ENCODE results near the gene VSNL1.

The VSNL1 gene

GRCh38 chr2:17583166-17583565 is 42.7 kb downstream of the VSNL1 start:
- DNase-seq (ENCODE audit: low spot score) = no peak

GRCh38 chr2:17583646-17584045 is 43.1 kb downstream of the VSNL1 start:
- no peak for DNase-seq (ENCODE audit: low spot score)

GRCh38 chr2:17584689-17585088 is 44.2 kb downstream of the VSNL1 start:
- DNase-seq (ENCODE audit: low spot score) = no peak

GRCh38 chr2:17587469-17587868 is 47.0 kb downstream of the VSNL1 start:
- DNase-seq (ENCODE audit: low spot score) = no peak

GRCh38 chr2:17588031-17588430 is 47.5 kb downstream of the VSNL1 start:
- no peak for DNase-seq (ENCODE audit: low spot score)

- no peak for DNase-seq (ENCODE audit: low spot score)
Measured at GRCh38 chr2:17589406-17590035, 49.0 kb downstream of the VSNL1 start.

- no peak for DNase-seq (ENCODE audit: low spot score)
Measured at GRCh38 chr2:17590342-17590911, 49.9 kb downstream of the VSNL1 start.

- DNase-seq (ENCODE audit: low spot score) = no peak
Measured at GRCh38 chr2:17591846-17592245, 51.4 kb downstream of the VSNL1 start.

GRCh38 chr2:17592731-17593409 is 52.4 kb downstream of the VSNL1 start:
- no peak for DNase-seq (ENCODE audit: low spot score)

- DNase-seq (ENCODE audit: low spot score) = no peak
Measured at GRCh38 chr2:17593445-17593840, 52.9 kb downstream of the VSNL1 start.

GRCh38 chr2:17593841-17594491 is 53.5 kb downstream of the VSNL1 start:
- no peak for DNase-seq (ENCODE audit: low spot score)

GRCh38 chr2:17594533-17595401 is 54.3 kb downstream of the VSNL1 start:
- no peak for DNase-seq (ENCODE audit: low spot score)

- DNase-seq (ENCODE audit: low spot score) = no peak
Measured at GRCh38 chr2:17599617-17600016, 59.1 kb downstream of the VSNL1 start.

GRCh38 chr2:17600556-17601204 is 60.2 kb downstream of the VSNL1 start:
- no peak for DNase-seq (ENCODE audit: low spot score)

GRCh38 chr2:17604050-17604449 is 63.6 kb downstream of the VSNL1 start:
- no peak for DNase-seq (ENCODE audit: low spot score)

- no peak for DNase-seq (ENCODE audit: low spot score)
Measured at GRCh38 chr2:17605696-17606095, 65.2 kb downstream of the VSNL1 start.

GRCh38 chr2:17606851-17607250 is 66.4 kb downstream of the VSNL1 start:
- DNase-seq (ENCODE audit: low spot score) = no peak

- DNase-seq (ENCODE audit: low spot score) = no peak
Measured at GRCh38 chr2:17607379-17607778, 66.9 kb downstream of the VSNL1 start.

- no peak for DNase-seq (ENCODE audit: low spot score)
Measured at GRCh38 chr2:17608251-17608650, 67.8 kb downstream of the VSNL1 start.

GRCh38 chr2:17610521-17610920 is 70.0 kb downstream of the VSNL1 start:
- DNase-seq (ENCODE audit: low spot score) = peak; percentile 67

GRCh38 chr2:17611036-17611435 is 70.5 kb downstream of the VSNL1 start:
- no peak for DNase-seq (ENCODE audit: low spot score)

Data from kidney capillary endothelial cell (primary cell).